Effector CD4-positive, alpha-beta T cell (primary cell): Measurements from ENCODE around the gene MST1.
"Not testable (repeated sequence)": the region's sequence is repeated elsewhere in the genome, so short reads cannot be mapped to it uniquely, and the experiment has no call there.

ENCODE experiments used
- DNase-seq: peaks from one replicate; pipeline ENCODE4 v3.0.0-alpha.2; 2020

The MST1 gene

GRCh38 chr3:49700453-49701128 is 11.3 kb upstream of the MST1 start:
- DNase-seq, result no peak

GRCh38 chr3:49700014-49700413 is 10.7 kb upstream of the MST1 start:
- no peak for DNase-seq

- no peak for DNase-seq
These were observed 10.2 kb upstream of the MST1 start for GRCh38 chr3:49699281-49699979.

GRCh38 chr3:49695350-49696015 is 6.2 kb upstream of the MST1 start:
- not testable (repeated sequence) for DNase-seq

GRCh38 chr3:49694409-49695070 is 5.3 kb upstream of the MST1 start:
- not testable (repeated sequence) for DNase-seq

GRCh38 chr3:49691481-49691880 is 2.2 kb upstream of the MST1 start:
- not testable (repeated sequence) for DNase-seq

- not testable (repeated sequence) for DNase-seq
These were observed 1.6 kb upstream of the MST1 start for GRCh38 chr3:49690856-49691255.

GRCh38 chr3:49689908-49690624 is 792 bp upstream of the MST1 start:
- DNase-seq, result not testable (repeated sequence)

GRCh38 chr3:49688338-49689045 is 782 bp downstream of the MST1 start:
- not testable (repeated sequence) for DNase-seq

GRCh38 chr3:49687424-49687795 is 1.9 kb downstream of the MST1 start:
- DNase-seq, result not testable (repeated sequence)

- peak; percentile 21 for DNase-seq
These were observed 2.4 kb downstream of the MST1 start for GRCh38 chr3:49686769-49687423.

GRCh38 chr3:49686346-49686745 is 2.9 kb downstream of the MST1 start:
- peak; percentile 23 for DNase-seq

- not testable (repeated sequence) for DNase-seq
These were observed 3.4 kb downstream of the MST1 start for GRCh38 chr3:49685846-49686245.

GRCh38 chr3:49685103-49685502 is 4.2 kb downstream of the MST1 start:
- not testable (repeated sequence) for DNase-seq

GRCh38 chr3:49684453-49684852 is 4.8 kb downstream of the MST1 start:
- DNase-seq, result not testable (repeated sequence)

- no peak for DNase-seq
These were observed 6.1 kb downstream of the MST1 start for GRCh38 chr3:49683162-49683561.

GRCh38 chr3:49681543-49681942 is 7.7 kb downstream of the MST1 start:
- DNase-seq, result no peak

GRCh38 chr3:49681232-49681522 is 8.1 kb downstream of the MST1 start:
- DNase-seq, result no peak

- DNase-seq, result no peak
These were observed 8.6 kb downstream of the MST1 start for GRCh38 chr3:49680493-49681231.

GRCh38 chr3:49675912-49676311 is 13.4 kb downstream of the MST1 start:
- DNase-seq, result no peak

- peak; percentile 16 for DNase-seq
These were observed 14.7 kb downstream of the MST1 start for GRCh38 chr3:49674497-49674983.
